Measurements from ENCODE around the gene NTRK2.

NTRK2 gene

GRCh38 chr9:84917366-84918070 is 248.0 kb downstream of the NTRK2 start:
- Histone ChIP-seq H3K27me3 (ENCODE audit: control insufficient read depth, insufficient read depth, low read length, poor library complexity, severe bottlenecking) (no peaks in the 10 kb centered on the region), H3K4me1 (ENCODE audit: control insufficient read depth, insufficient read depth, low read length) (peaks cover 18% of the 10 kb centered on the region), H3K36me3 (ENCODE audit: control insufficient read depth, insufficient read depth, low read length) (no peaks in the 10 kb centered on the region), H3K27ac (ENCODE audit: insufficient read depth, low read depth, low read length, poor library complexity, severe bottlenecking) (no peak overlapping the region), H3K4me3 (ENCODE audit: insufficient read depth, low read depth, low read length) (no peak overlapping the region), H3K9me3 (ENCODE audit: control insufficient read depth, low read length) (peaks cover 2% of the 10 kb centered on the region)
- WGBS, 2 experiments = 54% methylated on average over 7 of the region's 7 CpGs

GRCh38 chr9:84919440-84919839 is 249.9 kb downstream of the NTRK2 start:
- H3K4me1 ChIP-seq (ENCODE audit: control insufficient read depth, insufficient read depth, low read length) = peaks cover 18% of the 10 kb centered on the region
- H3K27ac ChIP-seq (ENCODE audit: insufficient read depth, low read depth, low read length, poor library complexity, severe bottlenecking) = no peak overlapping the region
- no peak overlapping the region for H3K4me3 ChIP-seq (ENCODE audit: insufficient read depth, low read depth, low read length)
- H3K27me3 ChIP-seq (ENCODE audit: control insufficient read depth, insufficient read depth, low read length, poor library complexity, severe bottlenecking) = no peaks in the 10 kb centered on the region
- 89 to 98% methylated on average over 3 of the region's 3 CpGs for WGBS, 2 experiments
- H3K9me3 ChIP-seq (ENCODE audit: control insufficient read depth, low read length) = peaks cover 2% of the 10 kb centered on the region
- no peaks in the 10 kb centered on the region for H3K36me3 ChIP-seq (ENCODE audit: control insufficient read depth, insufficient read depth, low read length)

- no peaks in the 10 kb centered on the region for H3K36me3 ChIP-seq (ENCODE audit: control insufficient read depth, insufficient read depth, low read length)
Measured at GRCh38 chr9:84921175-84921574, 251.6 kb downstream of the NTRK2 start.

GRCh38 chr9:84922051-84922450 is 252.5 kb downstream of the NTRK2 start:
- Histone ChIP-seq H3K9me3 (ENCODE audit: control insufficient read depth, low read length) (no peaks in the 10 kb centered on the region), H3K36me3 (ENCODE audit: control insufficient read depth, insufficient read depth, low read length) (no peaks in the 10 kb centered on the region), H3K4me1 (ENCODE audit: control insufficient read depth, insufficient read depth, low read length) (peaks cover 12% of the 10 kb centered on the region), H3K27me3 (ENCODE audit: control insufficient read depth, insufficient read depth, low read length, poor library complexity, severe bottlenecking) (no peaks in the 10 kb centered on the region), H3K27ac (ENCODE audit: insufficient read depth, low read depth, low read length, poor library complexity, severe bottlenecking) (no peak overlapping the region), H3K4me3 (ENCODE audit: insufficient read depth, low read depth, low read length) (no peak overlapping the region)
- WGBS, 2 experiments = 94 to 96% methylated on average over 8 of the region's 8 CpGs

More at GRCh38 chr9:84921175-84921574, 251.6 kb downstream of the NTRK2 start:
- no peaks in the 10 kb centered on the region for H3K9me3 ChIP-seq (ENCODE audit: control insufficient read depth, low read length)
- H3K27ac ChIP-seq (ENCODE audit: insufficient read depth, low read depth, low read length, poor library complexity, severe bottlenecking) = no peak overlapping the region
- no peaks in the 10 kb centered on the region for H3K27me3 ChIP-seq (ENCODE audit: control insufficient read depth, insufficient read depth, low read length, poor library complexity, severe bottlenecking)
- H3K4me1 ChIP-seq (ENCODE audit: control insufficient read depth, insufficient read depth, low read length) = peaks cover 20% of the 10 kb centered on the region
- H3K4me3 ChIP-seq (ENCODE audit: insufficient read depth, low read depth, low read length) = no peak overlapping the region

GRCh38 chr9:84924266-84924665 is 254.7 kb downstream of the NTRK2 start:
- Histone ChIP-seq H3K4me1 (ENCODE audit: control insufficient read depth, insufficient read depth, low read length) (peaks cover 2% of the 10 kb centered on the region), H3K27ac (ENCODE audit: insufficient read depth, low read depth, low read length, poor library complexity, severe bottlenecking) (no peak overlapping the region), H3K4me3 (ENCODE audit: insufficient read depth, low read depth, low read length) (no peak overlapping the region), H3K27me3 (ENCODE audit: control insufficient read depth, insufficient read depth, low read length, poor library complexity, severe bottlenecking) (no peaks in the 10 kb centered on the region), H3K9me3 (ENCODE audit: control insufficient read depth, low read length) (no peaks in the 10 kb centered on the region), H3K36me3 (ENCODE audit: control insufficient read depth, insufficient read depth, low read length) (no peaks in the 10 kb centered on the region)
- 92 to 94% methylated on average over 6 of the region's 6 CpGs for whole genome bisulfite sequencing, 2 experiments

GRCh38 chr9:84925225-84925872 is 255.8 kb downstream of the NTRK2 start:
- Histone ChIP-seq H3K4me3 (ENCODE audit: insufficient read depth, low read depth, low read length) (no peak overlapping the region), H3K4me1 (ENCODE audit: control insufficient read depth, insufficient read depth, low read length) (peaks cover 2% of the 10 kb centered on the region), H3K27ac (ENCODE audit: insufficient read depth, low read depth, low read length, poor library complexity, severe bottlenecking) (no peak overlapping the region), H3K36me3 (ENCODE audit: control insufficient read depth, insufficient read depth, low read length) (no peaks in the 10 kb centered on the region), H3K27me3 (ENCODE audit: control insufficient read depth, insufficient read depth, low read length, poor library complexity, severe bottlenecking) (no peaks in the 10 kb centered on the region), H3K9me3 (ENCODE audit: control insufficient read depth, low read length) (no peaks in the 10 kb centered on the region)
- WGBS, 2 experiments = 86 to 88% methylated on average over 7 of the region's 7 CpGs

GRCh38 chr9:84926793-84927192 is 257.3 kb downstream of the NTRK2 start:
- Histone ChIP-seq H3K4me1 (ENCODE audit: control insufficient read depth, insufficient read depth, low read length) (peaks cover 2% of the 10 kb centered on the region), H3K4me3 (ENCODE audit: insufficient read depth, low read depth, low read length) (no peak overlapping the region), H3K27me3 (ENCODE audit: control insufficient read depth, insufficient read depth, low read length, poor library complexity, severe bottlenecking) (no peaks in the 10 kb centered on the region), H3K27ac (ENCODE audit: insufficient read depth, low read depth, low read length, poor library complexity, severe bottlenecking) (no peak overlapping the region), H3K36me3 (ENCODE audit: control insufficient read depth, insufficient read depth, low read length) (no peaks in the 10 kb centered on the region), H3K9me3 (ENCODE audit: control insufficient read depth, low read length) (no peaks in the 10 kb centered on the region)
- WGBS, 2 experiments = 97 to 98% methylated on average over 3 of the region's 3 CpGs

GRCh38 chr9:84928419-84928818 is 258.9 kb downstream of the NTRK2 start:
- no peak overlapping the region for H3K4me3 ChIP-seq (ENCODE audit: insufficient read depth, low read depth, low read length)
- H3K36me3 ChIP-seq (ENCODE audit: control insufficient read depth, insufficient read depth, low read length) = no peaks in the 10 kb centered on the region
- WGBS, 2 experiments = 89 to 90% methylated on average over 5 to 6 of the region's 6 CpGs
- H3K9me3 ChIP-seq (ENCODE audit: control insufficient read depth, low read length) = no peaks in the 10 kb centered on the region
- no peak overlapping the region for H3K27ac ChIP-seq (ENCODE audit: insufficient read depth, low read depth, low read length, poor library complexity, severe bottlenecking)
- H3K4me1 ChIP-seq (ENCODE audit: control insufficient read depth, insufficient read depth, low read length) = peaks cover 9% of the 10 kb centered on the region
- no peaks in the 10 kb centered on the region for H3K27me3 ChIP-seq (ENCODE audit: control insufficient read depth, insufficient read depth, low read length, poor library complexity, severe bottlenecking)

- H3K9me3 ChIP-seq (ENCODE audit: control insufficient read depth, low read length) = no peaks in the 10 kb centered on the region
- 97 to 98% methylated on average over 3 of the region's 3 CpGs for WGBS, 2 experiments
- H3K36me3 ChIP-seq (ENCODE audit: control insufficient read depth, insufficient read depth, low read length) = no peaks in the 10 kb centered on the region
- H3K27ac ChIP-seq (ENCODE audit: insufficient read depth, low read depth, low read length, poor library complexity, severe bottlenecking) = no peak overlapping the region
- no peak overlapping the region for H3K4me3 ChIP-seq (ENCODE audit: insufficient read depth, low read depth, low read length)
- no peaks in the 10 kb centered on the region for H3K27me3 ChIP-seq (ENCODE audit: control insufficient read depth, insufficient read depth, low read length, poor library complexity, severe bottlenecking)
- peaks cover 11% of the 10 kb centered on the region for H3K4me1 ChIP-seq (ENCODE audit: control insufficient read depth, insufficient read depth, low read length)
Measured at GRCh38 chr9:84929068-84929467, 259.5 kb downstream of the NTRK2 start.

GRCh38 chr9:84932915-84933527 is 263.5 kb downstream of the NTRK2 start:
- H3K36me3 ChIP-seq (ENCODE audit: control insufficient read depth, insufficient read depth, low read length) = no peaks in the 10 kb centered on the region
- H3K4me1 ChIP-seq (ENCODE audit: control insufficient read depth, insufficient read depth, low read length) = peaks cover 33% of the 10 kb centered on the region
- no peak overlapping the region for H3K27ac ChIP-seq (ENCODE audit: insufficient read depth, low read depth, low read length, poor library complexity, severe bottlenecking)
- no peaks in the 10 kb centered on the region for H3K9me3 ChIP-seq (ENCODE audit: control insufficient read depth, low read length)
- WGBS, 2 experiments = 90% methylated on average over 6 of the region's 6 CpGs
- H3K27me3 ChIP-seq (ENCODE audit: control insufficient read depth, insufficient read depth, low read length, poor library complexity, severe bottlenecking) = no peaks in the 10 kb centered on the region
- H3K4me3 ChIP-seq (ENCODE audit: insufficient read depth, low read depth, low read length) = no peak overlapping the region

Measured in ectodermal cell (in vitro differentiated cells).